Loucy (cell line): ENCODE measurements around the gene COL5A1.

Experiments
- H2AFZ ChIP-seq: fragments of 200-600 bp; sonication (generic); 2 replicates; pipeline ENCODE4 v1.6.0; 2016; ENCODE audit warnings: antibody characterized with exemption, mild to moderate bottlenecking, low read length, moderate library complexity
- H3F3A ChIP-seq: fragments of 200-600 bp; 2 replicates; pipeline ENCODE4 v1.6.0; 2016; ENCODE audit warnings: antibody characterized with exemption, low read depth, mild to moderate bottlenecking
- H3K27me3 ChIP-seq: fragments of 200-600 bp; sonication (generic); 2 replicates; pipeline ENCODE4 v1.6.1; 2014; ENCODE audit warnings: low read length, mild to moderate bottlenecking; ENCODE audit not compliant: insufficient read depth, poor library complexity, severe bottlenecking
- H3K36me3 ChIP-seq: fragments of 200-600 bp; sonication (generic); 2 replicates; pipeline ENCODE4 v1.6.1; 2016; ENCODE audit warnings: low read length; ENCODE audit not compliant: insufficient read depth
- H3K4me1 ChIP-seq: fragments of 200-600 bp; sonication (generic); 2 replicates; pipeline ENCODE4 v1.5.1; 2014; ENCODE audit warnings: low read length, mild to moderate bottlenecking; ENCODE audit not compliant: insufficient read depth, poor library complexity, severe bottlenecking
- H3K4me2 ChIP-seq: fragments of 200-600 bp; sonication (generic); 2 replicates; pipeline ENCODE4 v1.6.0; 2014; ENCODE audit warnings: antibody characterized with exemption, low read length, low read depth, mild to moderate bottlenecking; ENCODE audit not compliant: poor library complexity, severe bottlenecking
- H3K4me3 ChIP-seq: fragments of 200-600 bp; sonication (generic); 2 replicates; pipeline ENCODE4 v1.5.1; 2014; ENCODE audit warnings: low read length, mild to moderate bottlenecking, mixed read lengths; ENCODE audit not compliant: poor library complexity, severe bottlenecking
- H3K79me2 ChIP-seq: fragments of 200-600 bp; sonication (generic); 2 replicates; pipeline ENCODE4 v1.6.1; 2014; ENCODE audit warnings: low read length; ENCODE audit not compliant: insufficient read depth
- H3K9ac ChIP-seq: fragments of 200-600 bp; sonication (generic); 2 replicates; pipeline ENCODE4 v1.6.0; 2014; ENCODE audit warnings: mild to moderate bottlenecking, low read depth, low read length, moderate library complexity; ENCODE audit not compliant: poor library complexity, severe bottlenecking
- H3K9me2 ChIP-seq: fragments of 200-600 bp; sonication (generic); replicated peaks from 2 replicates; pipeline ENCODE4 v1.6.1; 2016; ENCODE audit warnings: low read depth, low read length, mixed read lengths
- H3K9me3 ChIP-seq: fragments of 200-600 bp; sonication (generic); 2 replicates; pipeline ENCODE4 v1.6.1; 2014; ENCODE audit warnings: mild to moderate bottlenecking, antibody characterized with exemption, low read length, low read depth; ENCODE audit not compliant: insufficient read depth
- H4K20me1 ChIP-seq: fragments of 200-600 bp; sonication (generic); 2 replicates; pipeline ENCODE4 v1.6.0; 2014; ENCODE audit warnings: antibody characterized with exemption, low read length, mild to moderate bottlenecking; ENCODE audit not compliant: insufficient read depth, poor library complexity, severe bottlenecking
- EZH2phosphoT487 ChIP-seq: fragments of 200-600 bp; IDR thresholded peaks from 2 replicates; pipeline ENCODE4 v1.6.1; 2018; ENCODE audit warnings: antibody characterized with exemption, mild to moderate bottlenecking, moderate library complexity, borderline replicate concordance
- TF ChIP-seq, protein P1 (sequence below): fragments of 200-600 bp; sonication (generic); conservative IDR thresholded peaks from 2 replicates; pipeline ENCODE4 v1.5.1; 2014; ENCODE audit warnings: mild to moderate bottlenecking, antibody characterized with exemption, low read length

The COL5A1 gene

DNA sequence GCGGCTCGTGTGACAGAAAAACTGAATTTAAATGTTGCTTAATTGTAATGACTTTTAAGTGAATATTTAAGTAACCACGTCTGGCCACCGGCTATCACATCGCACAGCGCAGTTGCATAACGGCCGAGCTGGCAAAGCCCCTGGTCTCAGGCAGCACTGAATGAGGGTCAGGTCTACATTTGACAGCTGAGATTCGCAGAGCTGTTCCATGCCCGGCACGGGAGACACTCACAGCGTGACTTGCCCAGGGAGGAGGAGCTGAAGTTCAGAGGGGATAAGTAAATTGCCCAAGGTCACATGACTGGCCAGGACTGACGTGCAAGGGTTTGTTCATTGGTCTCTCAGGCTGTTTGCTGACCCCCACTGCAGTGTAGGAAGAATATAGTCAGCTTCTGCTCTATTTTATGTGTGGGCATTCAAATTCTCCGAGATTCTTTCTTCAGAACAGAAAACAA, 17.4 kb upstream of the COL5A1 start:
- H3K9me3 ChIP-seq: no peaks in the 10 kb centered on the region
- H3K4me3 ChIP-seq: no peak overlapping the region
- no peaks in the 10 kb centered on the region for H3K36me3 ChIP-seq
- peaks cover 3% of the 10 kb centered on the region for H3K4me1 ChIP-seq
- H2AFZ ChIP-seq: no peak overlapping the region
- H3K27me3 ChIP-seq: no peaks in the 10 kb centered on the region
- H4K20me1 ChIP-seq: no peaks in the 10 kb centered on the region
- no peak for TF ChIP-seq EZH2phosphoT487
- TF ChIP-seq, protein P1, sequence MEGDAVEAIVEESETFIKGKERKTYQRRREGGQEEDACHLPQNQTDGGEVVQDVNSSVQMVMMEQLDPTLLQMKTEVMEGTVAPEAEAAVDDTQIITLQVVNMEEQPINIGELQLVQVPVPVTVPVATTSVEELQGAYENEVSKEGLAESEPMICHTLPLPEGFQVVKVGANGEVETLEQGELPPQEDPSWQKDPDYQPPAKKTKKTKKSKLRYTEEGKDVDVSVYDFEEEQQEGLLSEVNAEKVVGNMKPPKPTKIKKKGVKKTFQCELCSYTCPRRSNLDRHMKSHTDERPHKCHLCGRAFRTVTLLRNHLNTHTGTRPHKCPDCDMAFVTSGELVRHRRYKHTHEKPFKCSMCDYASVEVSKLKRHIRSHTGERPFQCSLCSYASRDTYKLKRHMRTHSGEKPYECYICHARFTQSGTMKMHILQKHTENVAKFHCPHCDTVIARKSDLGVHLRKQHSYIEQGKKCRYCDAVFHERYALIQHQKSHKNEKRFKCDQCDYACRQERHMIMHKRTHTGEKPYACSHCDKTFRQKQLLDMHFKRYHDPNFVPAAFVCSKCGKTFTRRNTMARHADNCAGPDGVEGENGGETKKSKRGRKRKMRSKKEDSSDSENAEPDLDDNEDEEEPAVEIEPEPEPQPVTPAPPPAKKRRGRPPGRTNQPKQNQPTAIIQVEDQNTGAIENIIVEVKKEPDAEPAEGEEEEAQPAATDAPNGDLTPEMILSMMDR: no peak
- H3K9me2 ChIP-seq: no peaks in the 10 kb centered on the region
- H3K9ac ChIP-seq: no peak overlapping the region
- H3K79me2 ChIP-seq: no peaks in the 10 kb centered on the region
- H3F3A ChIP-seq: no peaks in the 10 kb centered on the region
- H3K4me2 ChIP-seq: no peak overlapping the region

DNA sequence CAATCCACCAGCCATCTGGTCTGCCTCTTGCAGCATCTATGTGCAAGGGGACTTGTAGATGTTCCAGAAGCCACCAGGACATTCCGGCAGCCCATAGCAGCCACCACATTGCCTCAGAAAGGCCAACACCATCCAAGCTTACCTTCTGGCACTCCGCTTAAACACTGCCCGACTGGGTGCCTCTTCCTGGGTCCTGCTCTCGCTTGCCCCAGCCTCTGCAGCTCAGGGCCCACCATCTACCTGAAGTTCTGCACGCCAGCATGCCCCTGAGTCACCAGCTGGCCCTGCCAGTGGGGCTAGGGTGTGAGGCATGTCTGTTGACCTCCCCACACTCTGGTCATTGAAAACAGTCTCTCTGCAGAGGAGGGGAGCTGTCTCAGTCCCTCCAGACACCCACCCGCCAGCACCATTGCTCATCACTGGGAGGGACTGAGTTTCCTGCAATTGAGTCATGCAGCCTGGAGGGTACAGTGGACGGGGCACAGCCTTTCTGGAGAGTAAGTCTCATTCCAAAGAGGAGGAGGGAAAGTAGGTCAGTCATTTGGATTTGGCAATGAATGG, 16.9 kb upstream of the COL5A1 start:
- Histone ChIP-seq H3K9me2 (no peaks in the 10 kb centered on the region), H3K4me3 (no peak overlapping the region), H2AFZ (no peak overlapping the region), H3K4me1 (peaks cover 3% of the 10 kb centered on the region), H3K9ac (no peak overlapping the region), H3K9me3 (no peaks in the 10 kb centered on the region), H4K20me1 (no peaks in the 10 kb centered on the region), H3K79me2 (no peaks in the 10 kb centered on the region), H3K4me2 (no peak overlapping the region), H3F3A (no peaks in the 10 kb centered on the region), H3K27me3 (no peaks in the 10 kb centered on the region), H3K36me3 (no peaks in the 10 kb centered on the region)
- TF ChIP-seq, protein P1: no peak
- TF ChIP-seq EZH2phosphoT487: no peak

DNA sequence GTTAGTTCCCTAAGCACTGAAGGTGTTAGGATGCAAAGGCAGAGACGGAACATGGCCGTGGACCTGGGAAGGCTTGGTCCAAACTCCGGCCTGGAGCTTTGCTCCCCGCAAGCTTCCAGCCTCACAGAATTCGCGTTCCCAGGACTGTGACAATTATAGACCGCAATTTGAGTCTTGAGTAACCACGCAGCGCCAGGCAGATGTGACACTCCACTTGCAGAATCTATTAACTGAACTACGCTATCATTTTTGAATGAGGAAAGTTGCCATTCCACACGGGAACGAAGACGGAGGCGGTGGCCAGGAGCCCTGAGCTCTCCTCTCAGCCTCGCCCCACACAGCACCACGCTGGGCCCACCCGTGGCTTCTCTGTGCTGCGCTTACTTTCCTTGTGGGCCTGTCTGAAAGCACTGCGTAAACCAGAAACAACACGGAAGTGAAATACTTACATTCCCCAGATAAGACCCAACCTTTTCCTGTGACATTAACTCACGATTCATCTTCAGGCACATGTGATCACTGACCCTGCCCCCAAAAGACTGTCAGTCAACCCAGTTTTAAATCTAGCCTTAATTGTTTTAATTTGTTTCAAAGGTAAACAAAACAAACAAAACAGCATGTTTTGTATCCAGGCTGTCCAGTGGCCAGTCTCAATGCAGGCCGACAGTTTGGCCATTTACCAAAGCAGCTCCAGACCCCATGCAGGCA, 16.1 kb upstream of the COL5A1 start:
- H3K4me2 ChIP-seq: no peak overlapping the region
- H3K27me3 ChIP-seq: no peaks in the 10 kb centered on the region
- H3F3A ChIP-seq: no peaks in the 10 kb centered on the region
- no peaks in the 10 kb centered on the region for H4K20me1 ChIP-seq
- H3K9me3 ChIP-seq: no peaks in the 10 kb centered on the region
- no peak overlapping the region for H3K9ac ChIP-seq
- no peak overlapping the region for H2AFZ ChIP-seq
- peaks cover 3% of the 10 kb centered on the region for H3K4me1 ChIP-seq
- TF ChIP-seq, protein P1: no peak
- no peak for TF ChIP-seq EZH2phosphoT487
- H3K79me2 ChIP-seq: no peaks in the 10 kb centered on the region
- no peak overlapping the region for H3K4me3 ChIP-seq
- no peaks in the 10 kb centered on the region for H3K9me2 ChIP-seq
- no peaks in the 10 kb centered on the region for H3K36me3 ChIP-seq
